AG20443 (cell line): ENCODE results near the gene FBXO3.

Experiments
- DNase-seq: peaks from one replicate; pipeline ENCODE4 v3.0.0; 2012; ENCODE audit warnings: low spot score, mixed read lengths

FBXO3 gene

GRCh38 chr11:33701302-33702230, 72.8 kb downstream of the FBXO3 start:
- peak; percentile 26 for DNase-seq

GRCh38 chr11:33700502-33701271, 73.6 kb downstream of the FBXO3 start, which contains the start of gene C11orf91:
TSS of gene C11orf91 (minus strand) at chr11:33700826. CDS start at chr11:33700740, 86 bp downstream.
- peak; percentile 95 for DNase-seq

GRCh38 chr11:33700063-33700501, 74.2 kb downstream of the FBXO3 start:
- DNase-seq: no peak

GRCh38 chr11:33699515-33700062, 74.7 kb downstream of the FBXO3 start:
- DNase-seq: no peak

- DNase-seq: no peak
Measured at GRCh38 chr11:33698921-33699320, 75.4 kb downstream of the FBXO3 start.

GRCh38 chr11:33697997-33698396, 76.3 kb downstream of the FBXO3 start:
- DNase-seq: no peak

- no peak for DNase-seq
Measured at GRCh38 chr11:33696931-33697638, 77.2 kb downstream of the FBXO3 start.

- DNase-seq: no peak
Measured at GRCh38 chr11:33696411-33696810, 77.9 kb downstream of the FBXO3 start.

- no peak for DNase-seq
Measured at GRCh38 chr11:33695051-33695566, 79.2 kb downstream of the FBXO3 start.

- DNase-seq: no peak
Measured at GRCh38 chr11:33694346-33695050, 79.8 kb downstream of the FBXO3 start.

- no peak for DNase-seq
Measured at GRCh38 chr11:33692541-33692940, 81.8 kb downstream of the FBXO3 start.

- DNase-seq: peak; percentile 70
Measured at GRCh38 chr11:33692013-33692504, 82.3 kb downstream of the FBXO3 start.

- no peak for DNase-seq
Measured at GRCh38 chr11:33691066-33691864, 83.1 kb downstream of the FBXO3 start.
